ENCODE data around the gene COL23A1.

The COL23A1 gene

DNA sequence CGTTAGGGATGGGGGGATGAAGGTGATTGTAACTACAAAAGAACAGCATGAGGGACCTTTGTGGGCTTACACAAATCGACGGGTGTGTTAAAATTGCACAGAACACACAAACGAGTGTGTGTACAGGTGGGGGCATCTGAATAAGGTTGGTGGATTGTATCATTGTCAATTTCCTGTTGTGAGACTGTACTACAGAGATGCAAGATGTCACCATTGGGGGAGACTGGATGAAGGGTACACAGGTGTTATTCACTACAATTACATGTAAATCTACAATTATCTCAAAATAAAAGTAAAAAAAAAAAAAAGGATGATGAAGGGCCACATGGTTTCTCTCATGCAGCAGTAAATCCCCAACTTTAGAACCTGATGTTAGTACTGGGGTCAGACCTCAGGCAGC, 326.1 kb downstream of the COL23A1 start:
- Histone ChIP-seq H2BK5ac (ENCODE audit: low read length) (no peak overlapping the region), H4K5ac (ENCODE audit: low read length) (no peak overlapping the region), H3K36me3 (ENCODE audit: control insufficient read depth, insufficient read depth, low read length) (no peaks in the 10 kb centered on the region), H3K79me1 (ENCODE audit: low read length) (no peaks in the 10 kb centered on the region), H3K9ac (ENCODE audit: low read length) (no peak overlapping the region), H3K79me2 (ENCODE audit: control insufficient read depth, insufficient read depth, low read length) (no peaks in the 10 kb centered on the region), H3K4me1 (ENCODE audit: control insufficient read depth, low read depth, low read length) (no peaks in the 10 kb centered on the region), H3K4ac (ENCODE audit: low read depth, low read length) (no peak overlapping the region), H3K27ac (ENCODE audit: low read depth, low read length) (no peak overlapping the region), H3K23ac (ENCODE audit: low read length) (no peak overlapping the region), H2AK5ac (ENCODE audit: low read length) (no peak overlapping the region), H2BK15ac (replicated peaks; ENCODE audit: low read depth) (no peak overlapping the region), H3K18ac (ENCODE audit: low read length) (no peak overlapping the region), H3K4me2 (ENCODE audit: low read length) (no peak overlapping the region), H4K8ac (ENCODE audit: low read depth, low read length) (no peak overlapping the region), H3K27me3 (ENCODE audit: insufficient read depth, low read length, poor library complexity) (no peaks in the 10 kb centered on the region), H3K56ac (ENCODE audit: low read length) (no peak overlapping the region), H3K4me3 (ENCODE audit: low read length) (no peak overlapping the region), H2BK120ac (ENCODE audit: low read depth, low read length) (no peak overlapping the region)
- no peak for DNase-seq
- no CpG with 5 or more reads among the region's 4 CpGs for WGBS (ENCODE audit: extremely low coverage, insufficient coverage, low lambda C conversion rate)

DNA sequence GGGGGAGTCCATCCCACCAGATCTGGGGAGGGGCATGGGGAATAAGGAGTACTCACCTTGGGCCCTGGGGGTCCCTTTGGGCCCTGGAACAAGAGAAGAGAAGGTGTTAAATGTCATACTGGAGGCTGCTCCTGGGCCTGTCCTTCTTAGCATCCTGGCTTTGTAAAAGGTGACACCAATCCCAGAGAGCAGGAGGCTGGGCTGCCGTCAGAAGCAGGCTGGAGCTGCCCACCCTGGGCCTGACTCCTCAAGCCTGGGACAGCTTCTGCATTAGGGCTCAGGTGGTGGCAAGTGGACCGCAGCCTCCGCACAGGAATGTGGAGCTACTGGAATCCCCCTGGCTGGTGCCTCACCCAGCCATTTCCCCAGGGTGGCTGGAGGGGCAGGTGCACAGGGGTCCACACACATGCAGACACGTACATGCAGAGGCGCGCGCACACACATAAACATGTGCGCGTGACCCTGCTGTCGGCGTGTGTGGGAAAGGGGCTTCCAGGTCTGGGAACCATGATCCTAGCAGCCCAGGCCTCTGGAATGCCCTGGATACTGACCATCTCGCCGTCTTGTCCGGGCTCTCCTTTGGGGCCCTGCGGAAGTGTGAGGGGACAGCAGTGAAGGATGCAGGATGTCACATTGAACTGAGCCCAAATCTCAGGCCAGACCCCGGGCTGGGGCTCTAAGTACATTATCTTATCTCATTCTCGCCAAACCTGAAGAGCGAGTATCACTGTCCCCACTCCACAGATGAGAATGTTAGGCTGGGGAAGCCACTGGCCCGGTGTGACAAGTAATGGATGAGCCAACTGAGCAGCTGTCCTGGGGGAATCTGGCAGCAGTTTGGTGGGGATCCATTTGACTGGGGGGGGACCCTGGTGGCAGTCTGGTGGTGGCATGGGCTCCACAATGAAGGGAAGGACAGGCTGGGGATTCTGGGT, 328.3 kb downstream of the COL23A1 start:
- WGBS (ENCODE audit: extremely low coverage, insufficient coverage, low lambda C conversion rate) = no CpG with 5 or more reads among the region's 19 CpGs
- Histone ChIP-seq H2AK5ac (ENCODE audit: low read length) (no peak overlapping the region), H4K5ac (ENCODE audit: low read length) (no peak overlapping the region), H3K27ac (ENCODE audit: low read depth, low read length) (no peak overlapping the region), H3K23ac (ENCODE audit: low read length) (no peak overlapping the region), H3K36me3 (ENCODE audit: control insufficient read depth, insufficient read depth, low read length) (no peaks in the 10 kb centered on the region), H3K4me2 (ENCODE audit: low read length) (no peak overlapping the region), H3K9ac (ENCODE audit: low read length) (no peak overlapping the region), H3K4me3 (ENCODE audit: low read length) (no peak overlapping the region), H3K79me1 (ENCODE audit: low read length) (no peaks in the 10 kb centered on the region), H3K27me3 (ENCODE audit: insufficient read depth, low read length, poor library complexity) (no peaks in the 10 kb centered on the region), H2BK120ac (ENCODE audit: low read depth, low read length) (no peak overlapping the region), H3K56ac (ENCODE audit: low read length) (no peak overlapping the region), H2BK5ac (ENCODE audit: low read length) (no peak overlapping the region), H3K4me1 (ENCODE audit: control insufficient read depth, low read depth, low read length) (no peaks in the 10 kb centered on the region), H4K8ac (ENCODE audit: low read depth, low read length) (no peak overlapping the region), H2BK15ac (replicated peaks; ENCODE audit: low read depth) (no peak overlapping the region), H3K18ac (ENCODE audit: low read length) (no peak overlapping the region), H3K4ac (ENCODE audit: low read depth, low read length) (no peak overlapping the region), H3K79me2 (ENCODE audit: control insufficient read depth, insufficient read depth, low read length) (no peaks in the 10 kb centered on the region)
- DNase-seq = peak; percentile 47

DNA sequence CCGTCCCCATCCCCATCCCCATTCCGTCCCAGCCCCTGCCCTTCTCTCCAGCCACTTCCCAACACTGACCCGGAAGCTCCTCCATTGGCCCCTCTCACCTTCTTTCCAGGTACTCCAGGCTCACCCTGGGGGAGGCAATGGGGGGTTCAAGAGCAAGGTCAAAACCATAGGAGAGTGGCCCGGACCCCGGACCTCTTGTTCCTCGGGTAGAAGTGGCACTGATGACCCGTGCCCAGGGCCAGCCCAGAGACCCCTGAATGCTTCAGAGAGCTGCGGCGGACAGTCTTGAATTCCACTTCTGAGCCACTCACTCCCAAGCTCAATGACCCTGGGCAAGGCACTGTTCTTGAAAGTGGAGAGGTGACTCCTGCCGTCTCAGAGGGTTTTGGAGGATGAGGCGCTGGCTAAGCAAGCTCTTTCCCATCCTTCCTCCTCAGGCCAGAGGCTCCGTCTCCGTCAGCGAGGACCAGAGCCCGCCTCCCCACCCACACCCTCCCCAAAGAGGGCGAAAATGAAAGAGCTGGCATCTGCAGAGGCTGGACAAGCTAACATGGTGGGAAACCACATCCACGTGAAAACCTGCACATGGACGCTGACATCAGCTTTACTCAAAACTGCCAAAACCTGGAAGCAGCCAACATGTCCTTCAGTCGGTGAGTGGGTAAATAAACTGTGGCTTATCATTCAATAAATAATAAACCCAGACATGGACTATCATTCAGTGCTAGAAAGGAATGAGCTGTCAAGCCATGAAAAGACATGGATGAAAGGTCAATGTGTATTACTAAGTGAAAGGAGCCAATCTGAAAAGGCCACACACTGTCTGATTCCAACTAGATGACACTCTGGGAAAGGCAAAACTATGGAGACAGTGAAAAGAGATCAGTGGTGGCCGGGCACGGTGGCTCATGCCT, 330.3 kb downstream of the COL23A1 start:
- Histone ChIP-seq H3K4ac (ENCODE audit: low read depth, low read length) (no peak overlapping the region), H3K9ac (ENCODE audit: low read length) (no peak overlapping the region), H3K18ac (ENCODE audit: low read length) (no peak overlapping the region), H3K27me3 (ENCODE audit: insufficient read depth, low read length, poor library complexity) (no peaks in the 10 kb centered on the region), H3K4me3 (ENCODE audit: low read length) (no peak overlapping the region), H3K4me2 (ENCODE audit: low read length) (no peak overlapping the region), H4K8ac (ENCODE audit: low read depth, low read length) (no peak overlapping the region), H2BK120ac (ENCODE audit: low read depth, low read length) (no peak overlapping the region), H3K36me3 (ENCODE audit: control insufficient read depth, insufficient read depth, low read length) (no peaks in the 10 kb centered on the region), H3K27ac (ENCODE audit: low read depth, low read length) (no peak overlapping the region), H3K79me2 (ENCODE audit: control insufficient read depth, insufficient read depth, low read length) (no peaks in the 10 kb centered on the region), H3K56ac (ENCODE audit: low read length) (no peak overlapping the region), H3K23ac (ENCODE audit: low read length) (no peak overlapping the region), H2BK5ac (ENCODE audit: low read length) (no peak overlapping the region), H3K4me1 (ENCODE audit: control insufficient read depth, low read depth, low read length) (no peaks in the 10 kb centered on the region), H2AK5ac (ENCODE audit: low read length) (no peak overlapping the region), H2BK15ac (replicated peaks; ENCODE audit: low read depth) (no peak overlapping the region), H4K5ac (ENCODE audit: low read length) (no peak overlapping the region), H3K79me1 (ENCODE audit: low read length) (no peaks in the 10 kb centered on the region)
- no CpG with 5 or more reads among the region's 21 CpGs for WGBS (ENCODE audit: extremely low coverage, insufficient coverage, low lambda C conversion rate)
- DNase-seq = no peak

DNA sequence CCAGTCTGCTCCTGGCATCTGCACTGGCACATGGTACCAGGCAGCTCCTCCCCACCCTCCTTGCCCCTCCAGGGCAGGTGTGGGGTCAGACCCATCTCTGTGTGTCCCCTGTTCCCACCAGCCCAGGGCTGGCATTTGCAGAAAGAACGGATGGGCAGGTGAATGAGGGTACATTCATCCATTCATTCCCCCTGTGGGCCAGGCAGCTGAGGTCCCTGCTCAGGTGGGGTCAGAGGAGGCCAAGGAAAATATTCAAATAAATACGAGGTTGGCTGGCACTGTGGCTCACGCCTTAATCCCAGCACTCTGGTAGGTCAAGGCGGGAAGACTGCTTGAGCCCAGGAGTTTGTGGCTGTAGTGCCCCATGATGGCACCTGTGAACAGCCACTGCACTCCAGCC, 332.5 kb downstream of the COL23A1 start:
- no peak overlapping the region for H2BK120ac ChIP-seq (ENCODE audit: low read depth, low read length)

DNA sequence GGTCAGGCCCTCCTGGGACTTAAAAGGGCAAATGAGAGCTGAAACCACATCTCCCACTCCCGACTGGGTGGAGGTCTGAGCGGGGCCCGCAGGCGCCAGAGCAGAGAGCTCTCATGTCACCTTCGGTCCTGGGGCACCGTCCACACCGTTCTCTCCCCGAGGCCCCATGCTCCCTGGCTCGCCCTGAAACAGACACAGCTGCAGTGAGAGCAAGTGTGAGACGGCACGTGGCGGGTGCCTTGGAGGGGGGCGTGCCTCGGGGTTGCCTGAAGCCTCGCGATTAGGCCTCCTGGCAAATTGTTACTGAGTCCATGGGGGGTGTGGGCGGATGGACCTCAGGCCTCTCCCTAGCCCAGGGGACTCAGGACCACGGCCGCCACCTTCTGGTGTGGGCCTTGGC, 333.4 kb downstream of the COL23A1 start:
- Histone ChIP-seq H3K4ac (ENCODE audit: low read depth, low read length) (no peak overlapping the region), H3K9ac (ENCODE audit: low read length) (no peak overlapping the region), H4K5ac (ENCODE audit: low read length) (no peak overlapping the region), H2BK15ac (replicated peaks; ENCODE audit: low read depth) (no peak overlapping the region), H3K27ac (ENCODE audit: low read depth, low read length) (no peak overlapping the region), H2BK120ac (ENCODE audit: low read depth, low read length) (no peak overlapping the region), H3K23ac (ENCODE audit: low read length) (no peak overlapping the region), H3K79me2 (ENCODE audit: control insufficient read depth, insufficient read depth, low read length) (no peaks in the 10 kb centered on the region), H3K4me1 (ENCODE audit: control insufficient read depth, low read depth, low read length) (no peaks in the 10 kb centered on the region), H3K56ac (ENCODE audit: low read length) (peak overlapping the region; percentile 1), H2BK5ac (ENCODE audit: low read length) (no peak overlapping the region), H3K36me3 (ENCODE audit: control insufficient read depth, insufficient read depth, low read length) (no peaks in the 10 kb centered on the region), H3K18ac (ENCODE audit: low read length) (no peak overlapping the region), H4K8ac (ENCODE audit: low read depth, low read length) (no peak overlapping the region), H3K4me3 (ENCODE audit: low read length) (no peak overlapping the region), H3K27me3 (ENCODE audit: insufficient read depth, low read length, poor library complexity) (no peaks in the 10 kb centered on the region), H3K79me1 (ENCODE audit: low read length) (no peaks in the 10 kb centered on the region), H3K4me2 (ENCODE audit: low read length) (no peak overlapping the region), H2AK5ac (ENCODE audit: low read length) (no peak overlapping the region)
- WGBS (ENCODE audit: extremely low coverage, insufficient coverage, low lambda C conversion rate) = no CpG with 5 or more reads among the region's 19 CpGs
- DNase-seq = no peak

More for the DNA sequence above, 332.5 kb downstream of the COL23A1 start:
- no peak for DNase-seq
- H3K23ac ChIP-seq (ENCODE audit: low read length) = no peak overlapping the region
- no peaks in the 10 kb centered on the region for H3K79me1 ChIP-seq (ENCODE audit: low read length)
- H2BK5ac ChIP-seq (ENCODE audit: low read length) = no peak overlapping the region
- H3K4me3 ChIP-seq (ENCODE audit: low read length) = no peak overlapping the region
- no peak overlapping the region for H3K4ac ChIP-seq (ENCODE audit: low read depth, low read length)
- no peaks in the 10 kb centered on the region for H3K79me2 ChIP-seq (ENCODE audit: control insufficient read depth, insufficient read depth, low read length)
- H3K56ac ChIP-seq (ENCODE audit: low read length) = no peak overlapping the region
- WGBS (ENCODE audit: extremely low coverage, insufficient coverage, low lambda C conversion rate) = no CpG with 5 or more reads among the region's 4 CpGs
- H3K4me1 ChIP-seq (ENCODE audit: control insufficient read depth, low read depth, low read length) = no peaks in the 10 kb centered on the region
- H2AK5ac ChIP-seq (ENCODE audit: low read length) = no peak overlapping the region
- no peaks in the 10 kb centered on the region for H3K36me3 ChIP-seq (ENCODE audit: control insufficient read depth, insufficient read depth, low read length)
- H3K4me2 ChIP-seq (ENCODE audit: low read length) = no peak overlapping the region
- no peak overlapping the region for H4K8ac ChIP-seq (ENCODE audit: low read depth, low read length)
- H2BK15ac ChIP-seq (replicated peaks; ENCODE audit: low read depth) = no peak overlapping the region
- H3K9ac ChIP-seq (ENCODE audit: low read length) = no peak overlapping the region
- H3K27ac ChIP-seq (ENCODE audit: low read depth, low read length) = no peak overlapping the region
- no peaks in the 10 kb centered on the region for H3K27me3 ChIP-seq (ENCODE audit: insufficient read depth, low read length, poor library complexity)
- H4K5ac ChIP-seq (ENCODE audit: low read length) = no peak overlapping the region
- no peak overlapping the region for H3K18ac ChIP-seq (ENCODE audit: low read length)

Data from mesendoderm (in vitro differentiated cells).